GM23248 (cell line): Measurements from ENCODE around the gene C1orf116.

Experiments used
- EZH2 ChIP-seq: fragments of 200-600 bp; sonication (generic); IDR thresholded peaks from 2 replicates; pipeline ENCODE4 v1.6.1; 2018; ENCODE audit warnings: antibody characterized with exemption, mild to moderate bottlenecking; ENCODE audit not compliant: insufficient read depth, poor library complexity, severe bottlenecking
- EZH2phosphoT487 ChIP-seq: fragments of 200-600 bp; sonication (generic); IDR thresholded peaks from 2 replicates; pipeline ENCODE4 v1.6.1; 2018; ENCODE audit warnings: antibody characterized with exemption, moderate library complexity, mild to moderate bottlenecking, low read depth; ENCODE audit not compliant: insufficient read depth

- no peak for TF ChIP-seq EZH2
- no peak for TF ChIP-seq EZH2phosphoT487
These were observed 63.5 kb downstream of the C1orf116 start for GRCh38 chr1:206969090-206969489.
